GM12878 (cell line): ENCODE results near the gene CDHR2. TPM values are rescaled to one million over a fixed set of nuclear protein-coding genes. Genes with fewer than 3 reads are reported as not detected.

Source experiments
- ATAC-seq: fragments of 200-7000 bp; cut with Tn5 transposase; 3 replicates; pipeline ENCODE4 v1.9.1; 2020; ENCODE audit warnings: mild to moderate bottlenecking, moderate library complexity
- BruUV-seq: library from RNA; stranded (reverse); fragments of 400-500 nt; replicated peaks from 2 replicates; lab custom pipeline; 2021; lab: Mats Ljungman, UMichigan
- CTCF ChIA-PET: fragments of 300-600 bp; sonication (Branson Sonifier 250); formaldehyde crosslinking; extraction: SDS; loops from one replicate; lab custom pipeline; 2021; ENCODE audit warnings: inconsistent platforms; lab: Yijun Ruan, JAX
- POLR2A ChIA-PET: fragments of 350-600 bp; formaldehyde crosslinking; extraction: SDS; loops from one replicate; lab custom pipeline; 2021; ENCODE audit warnings: inconsistent platforms; lab: Charles Lee
- RAD21 ChIA-PET: fragments of 300-600 bp; sonication (Branson Sonifier 250); formaldehyde crosslinking; loops from one replicate; lab custom pipeline; 2023; ENCODE audit warnings: antibody characterized with exemption; ENCODE audit not compliant: unreplicated experiment; lab: Charles Lee
- SMC1A ChIA-PET: fragments of 300-600 bp; sonication (Branson Sonifier 250); formaldehyde crosslinking; loops from one replicate; lab custom pipeline; 2023; ENCODE audit not compliant: unreplicated experiment, uncharacterized antibody; lab: Charles Lee
- DNase-seq: peaks from one replicate; pipeline ENCODE4 v3.0.0-alpha.2; 2011; ENCODE audit warnings: low read depth, low spot score
- FAIRE-seq: peaks from 3 replicates; lab custom pipeline; 2011; peaks lifted over from hg19 to GRCh38; lab: Jason Lieb, UNC
- H2AFZ ChIP-seq: 2 replicates; pipeline ENCODE4 v1.6.0; 2011; ENCODE audit warnings: low read depth, low read length, control low read depth; ENCODE audit not compliant: control insufficient read depth
- H3K27ac ChIP-seq: 2 replicates; pipeline ENCODE4 v1.5.1; 2011; ENCODE audit warnings: control low read depth; ENCODE audit not compliant: control insufficient read depth, insufficient read depth
- H3K27me3 ChIP-seq, 2 experiments: replicated peaks in 1 of 2; 2 replicates each; pipeline versions ENCODE4 v1.6.0 to v1.6.1; 2011; ENCODE audit warnings: low read length in 1 of 2; ENCODE audit not compliant: control insufficient read depth in 2 of 2, insufficient read depth in 2 of 2
- H3K36me3 ChIP-seq, 2 experiments: 2 replicates each; pipeline ENCODE4 v1.5.1; 2011; ENCODE audit warnings: low read length in 1 of 2; ENCODE audit not compliant: control insufficient read depth in 2 of 2, insufficient read depth in 2 of 2
- H3K4me1 ChIP-seq: 2 replicates; pipeline ENCODE4 v1.6.1; 2011; ENCODE audit warnings: mild to moderate bottlenecking, low read length, moderate library complexity, mixed read lengths; ENCODE audit not compliant: control insufficient read depth, insufficient read depth
- H3K4me2 ChIP-seq: 2 replicates; pipeline ENCODE4 v1.6.0; 2011; ENCODE audit warnings: control low read depth; ENCODE audit not compliant: control insufficient read depth, insufficient read depth
- H3K4me3 ChIP-seq: fragments of 200-600 bp; sonication (generic); 2 replicates; pipeline ENCODE4 v1.5.1; 2016
- H3K79me2 ChIP-seq: 2 replicates; pipeline ENCODE4 v1.6.0; 2011; ENCODE audit warnings: low read length; ENCODE audit not compliant: control insufficient read depth, insufficient read depth
- H3K9ac ChIP-seq: 2 replicates; pipeline ENCODE4 v1.8.0; 2011; ENCODE audit warnings: low read length, control low read depth, mixed read lengths; ENCODE audit not compliant: control insufficient read depth, insufficient read depth
- H3K9me3 ChIP-seq: replicated peaks from 3 replicates; pipeline ENCODE4 v1.5.1; 2011; ENCODE audit warnings: mild to moderate bottlenecking, low read length; ENCODE audit not compliant: control insufficient read depth, insufficient read depth
- H4K20me1 ChIP-seq: 2 replicates; pipeline ENCODE4 v1.6.0; 2011; ENCODE audit not compliant: control insufficient read depth, insufficient read depth
- ATF7 ChIP-seq: fragments of 450-650 bp; IDR thresholded peaks from 2 replicates; pipeline ENCODE4 v1.6.1; 2016; ENCODE audit warnings: low read depth, mild to moderate bottlenecking
- ESRRA ChIP-seq: IDR thresholded peaks from 2 replicates; pipeline ENCODE4 v1.6.1; 2012; ENCODE audit warnings: mild to moderate bottlenecking, low read length, improper control_type of control experiment
- KAT2A ChIP-seq: conservative IDR thresholded peaks from 2 replicates; pipeline ENCODE4 v1.6.1; 2011; ENCODE audit warnings: low read depth, low read length; ENCODE audit not compliant: control insufficient read depth
- MYB ChIP-seq: fragments of 150-350 bp; IDR thresholded peaks from 2 replicates; pipeline ENCODE4 v1.6.1; 2014; ENCODE audit warnings: mild to moderate bottlenecking, low read depth, low read length, borderline replicate concordance
- MYC ChIP-seq: IDR thresholded peaks from 2 replicates; pipeline ENCODE4 v1.6.1; 2011; ENCODE audit warnings: mild to moderate bottlenecking, low read length, moderate library complexity, inconsistent platforms; ENCODE audit not compliant: insufficient read depth, insufficient replicate concordance, insufficient read length, severe bottlenecking
- NBN ChIP-seq: fragments of 450-650 bp; IDR thresholded peaks from 2 replicates; pipeline ENCODE4 v1.6.1; 2016
- POLR2A ChIP-seq: IDR thresholded peaks from 2 replicates; pipeline ENCODE4 v1.6.1; 2011; ENCODE audit warnings: low read depth, mild to moderate bottlenecking, low read length
- RAD21 ChIP-seq: IDR thresholded peaks from 2 replicates; pipeline ENCODE4 v1.6.1; 2011; ENCODE audit warnings: mild to moderate bottlenecking, low read depth, low read length, moderate library complexity; ENCODE audit not compliant: insufficient read depth
- SREBF2 ChIP-seq: IDR thresholded peaks from 2 replicates; pipeline ENCODE4 v1.6.1; 2012; ENCODE audit warnings: mild to moderate bottlenecking, low read length
- WGBS: methylation state at CpG from one replicate; pipeline ENCODE4 v1.1.6; 2016; ENCODE audit warnings: low lambda C conversion rate; ENCODE audit not compliant: insufficient replicate concordance, insufficient coverage; ENCODE audit errors: missing lambda C conversion rate; 5-methylcytosine and 5-hydroxymethylcytosine counted together
- in situ Hi-C: fragments of 300-500 bp; cut with MboI; formaldehyde crosslinking; loops from 9 replicates; pipeline ENCODE4 v1.14.3; 2018; ENCODE audit warnings: mixed read lengths
- intact Hi-C: fragments of 100-400 bp; cut with micrococcal nuclease; formaldehyde crosslinking; loops from one replicate; pipeline ENCODE4 v1.14.2; 2022; ENCODE audit not compliant: unreplicated experiment
- polyA plus RNA-seq, 11 experiments: library from polyadenylated mRNA; depleted of rRNA in 4 of 11; unstranded in 6 of 11; stranded (reverse) in 5 of 11; fragments of >200 nt; fragmentation: Nextera tagmentation in 4 of 11; fragmentation: Illumina TruSeq in 1 of 11; extraction: Ambion mirVana in 4 of 11; extraction: Trizol in 1 of 11; gene quantifications; 1 replicate in 1 of 11; 2 replicates in 10 of 11; pipeline versions ENCODE4 v1.2.1 to v1.2.3, GENCODE V29; 2011 to 2016; ENCODE audit warnings: inconsistent platforms in 2 of 11, missing spikeins in 2 of 11, low read depth in 1 of 11
- total RNA-seq, 4 experiments: library from RNA; depleted of rRNA in 3 of 4; stranded (reverse); fragments of >200 nt in 3 of 4; fragmentation: Illumina TruSeq in 1 of 4; extraction: Trizol in 1 of 4; gene quantifications; 2 replicates each; pipeline versions ENCODE4 v1.2.1 to v1.2.3, GENCODE V29; 2013 to 2021
- TF ChIP-seq, protein P1 (sequence below): IDR thresholded peaks from 2 replicates; pipeline ENCODE4 v1.6.1; 2011; ENCODE audit warnings: borderline replicate concordance, low read depth, mild to moderate bottlenecking, moderate library complexity, mixed read lengths, low read length; ENCODE audit not compliant: insufficient read depth; ENCODE audit errors: extremely low read length

CDHR2 gene
- total and polyA plus RNA-seq, 10 of the 15 experiments (the other 5 are each of a cell fraction or from before 2014, with no cell fraction given), result 0.03 to 0.46 (median 0.06) TPM; not detected in 5

- no peak for FAIRE-seq
- Histone ChIP-seq H3K4me2 (no peak overlapping the region), H3K4me3 (no peak overlapping the region), H3K9ac (no peak overlapping the region), H3K27me3 (peaks cover 7 to 9% of the 10 kb centered on the region in 2 experiments), H3K4me1 (no peaks in the 10 kb centered on the region; the same call in 1 of the 2 replicates), H3K79me2 (no peaks in the 10 kb centered on the region), H2AFZ (no peak overlapping the region), H4K20me1 (0 out of 2 replicates have a peak, but pooled peaks cover 3% of the 10 kb centered on the region), H3K36me3 (no peaks in the 10 kb centered on the region), H3K27ac (no peak overlapping the region), H3K9me3 (no peaks in the 10 kb centered on the region)
- CTCF ChIA-PET, result no interaction called here
- POLR2A ChIA-PET, result no interaction called here
- no TSS peak for BruUV-seq
- WGBS, result 16% methylated on average over 9 of the region's 9 CpGs
- ATAC-seq, result no peak
- DNase-seq, result no peak
- no peak for TF ChIP-seq SREBF2
- TF ChIP-seq ATF7, result no peak
- no peak for TF ChIP-seq RAD21
- TF ChIP-seq ESRRA, result no peak
- no peak for TF ChIP-seq NBN
- TF ChIP-seq, protein P1, sequence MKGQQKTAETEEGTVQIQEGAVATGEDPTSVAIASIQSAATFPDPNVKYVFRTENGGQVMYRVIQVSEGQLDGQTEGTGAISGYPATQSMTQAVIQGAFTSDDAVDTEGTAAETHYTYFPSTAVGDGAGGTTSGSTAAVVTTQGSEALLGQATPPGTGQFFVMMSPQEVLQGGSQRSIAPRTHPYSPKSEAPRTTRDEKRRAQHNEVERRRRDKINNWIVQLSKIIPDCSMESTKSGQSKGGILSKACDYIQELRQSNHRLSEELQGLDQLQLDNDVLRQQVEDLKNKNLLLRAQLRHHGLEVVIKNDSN, result no peak
- no peak for TF ChIP-seq POLR2A
- no peak for TF ChIP-seq MYB
- TF ChIP-seq MYC, result no peak
- TF ChIP-seq KAT2A, result no peak
- RAD21 ChIA-PET, result no interaction called here
- intact Hi-C loops (no loop called here), in situ Hi-C loops (no loop called here)
- SMC1A ChIA-PET, result no interaction called here
Measured at GRCh38 chr5:176624938-176625337, 75.8 kb downstream of the CDHR2 start.
